ENCODE results near the gene PLCB2.

The PLCB2 gene

DNA sequence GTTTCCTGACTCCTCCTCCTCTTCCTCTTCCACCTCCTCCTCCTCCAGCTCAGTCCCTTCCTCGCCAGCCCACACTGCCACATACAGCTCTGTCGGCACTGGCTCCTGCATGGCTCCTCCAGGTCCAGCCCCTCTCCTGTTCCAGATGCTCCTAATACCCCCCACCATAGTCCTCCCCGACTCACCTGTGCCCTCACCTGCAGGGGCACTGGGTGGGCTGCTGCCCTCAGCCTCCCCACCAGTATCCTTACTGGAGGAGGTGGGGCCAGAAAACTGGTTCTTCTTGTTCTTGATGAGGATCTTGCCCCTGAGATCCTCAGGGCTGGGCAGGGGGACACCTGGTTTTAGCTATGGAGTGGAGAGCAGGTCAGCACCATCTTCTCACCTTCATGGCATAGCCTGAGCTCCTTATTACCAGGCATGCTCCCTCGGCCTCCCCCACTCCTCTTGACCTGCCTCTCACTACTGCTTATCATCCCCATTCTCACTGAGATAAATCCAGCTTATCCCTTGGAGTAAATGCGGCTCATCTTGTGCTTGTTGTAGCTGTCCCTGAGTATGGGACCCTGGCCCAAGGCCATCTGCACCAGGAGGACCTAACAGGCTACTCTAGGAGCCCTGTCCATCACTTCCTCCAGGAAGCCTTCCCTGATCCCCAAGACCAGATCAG, 11.0 kb downstream of the PLCB2 start:
- Histone ChIP-seq H3K9me3 (replicated peaks; ENCODE audit: low read length) (peaks cover 7% of the 10 kb centered on the region), H3K4me1 (ENCODE audit: control insufficient read depth, insufficient read depth, low read length) (no peaks in the 10 kb centered on the region), H3K9ac (ENCODE audit: low read depth, low read length) (no peak overlapping the region), H3K4me3 (ENCODE audit: low read length) (no peak overlapping the region), H3K27me3 (ENCODE audit: control insufficient read depth, insufficient read depth, low read length) (peaks cover 83% of the 10 kb centered on the region), H3K36me3 (ENCODE audit: insufficient read depth, low read length) (no peaks in the 10 kb centered on the region), H3K4me2 (ENCODE audit: low read length) (no peak overlapping the region)

DNA sequence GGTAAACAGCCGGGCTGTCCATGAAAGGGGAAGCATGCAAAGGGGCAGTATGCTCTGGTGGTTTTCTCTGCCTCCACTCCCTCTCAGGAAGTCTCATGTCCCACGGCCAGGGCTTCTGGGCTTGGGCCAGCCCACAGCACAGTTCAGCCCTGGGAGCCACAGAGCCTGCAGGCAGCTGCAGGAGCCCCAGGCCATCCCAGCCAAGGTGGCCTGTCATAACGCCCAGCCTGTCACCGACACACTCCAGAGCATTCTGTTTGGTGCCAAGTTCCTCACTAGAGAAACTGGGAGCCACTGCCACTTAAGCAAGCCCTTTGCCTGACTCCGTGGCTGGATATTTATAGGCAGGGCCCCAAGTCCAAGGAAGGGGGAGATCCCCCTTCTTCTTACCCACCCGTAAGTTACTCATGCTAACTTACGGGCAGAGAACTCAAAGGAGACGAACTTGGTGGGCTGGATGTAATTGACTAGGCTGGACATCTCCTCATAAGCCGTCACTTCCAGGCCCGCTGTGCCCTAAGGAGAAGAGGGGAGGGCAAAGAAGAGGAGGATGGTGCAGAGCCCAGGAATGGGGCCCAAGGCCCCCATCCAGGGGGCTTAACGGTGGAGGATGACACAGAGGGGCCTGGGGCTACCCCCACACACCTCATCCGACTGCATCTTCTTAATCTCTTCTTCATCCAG, 11.7 kb downstream of the PLCB2 start:
- Histone ChIP-seq H3K36me3 (ENCODE audit: insufficient read depth, low read length) (no peaks in the 10 kb centered on the region), H3K4me1 (ENCODE audit: control insufficient read depth, insufficient read depth, low read length) (peaks cover 5% of the 10 kb centered on the region), H3K4me2 (ENCODE audit: low read length) (no peak overlapping the region), H3K4me3 (ENCODE audit: low read length) (no peak overlapping the region), H3K9ac (ENCODE audit: low read depth, low read length) (no peak overlapping the region), H3K27me3 (ENCODE audit: control insufficient read depth, insufficient read depth, low read length) (peaks cover 84% of the 10 kb centered on the region), H3K9me3 (replicated peaks; ENCODE audit: low read length) (peaks cover 7% of the 10 kb centered on the region)

DNA sequence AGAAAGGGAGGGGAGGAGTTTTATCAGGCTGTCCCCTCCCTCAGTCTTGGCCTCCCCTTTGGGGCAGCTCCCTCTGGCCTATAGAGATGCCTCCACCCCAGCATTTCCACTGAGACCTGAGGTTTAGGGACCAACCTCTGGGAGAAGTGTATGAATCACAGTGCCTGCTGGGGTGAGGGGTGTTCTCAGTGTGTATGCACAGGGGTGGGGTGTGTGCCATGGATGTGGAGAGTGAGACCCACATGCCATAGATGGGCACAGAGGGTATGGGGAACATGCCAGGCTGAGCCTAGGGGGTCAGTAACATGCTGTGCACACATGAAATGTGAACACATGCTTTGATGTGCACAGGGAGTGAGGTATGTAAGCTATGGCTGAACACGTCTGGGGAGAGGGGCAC, 12.4 kb downstream of the PLCB2 start:
- no peak overlapping the region for H3K4me3 ChIP-seq (ENCODE audit: low read length)
- no peak overlapping the region for H3K9ac ChIP-seq (ENCODE audit: low read depth, low read length)
- H3K9me3 ChIP-seq (replicated peaks; ENCODE audit: low read length) = peaks cover 2% of the 10 kb centered on the region
- peaks cover 7% of the 10 kb centered on the region for H3K4me1 ChIP-seq (ENCODE audit: control insufficient read depth, insufficient read depth, low read length)
- peaks cover 82% of the 10 kb centered on the region for H3K27me3 ChIP-seq (ENCODE audit: control insufficient read depth, insufficient read depth, low read length)
- no peak overlapping the region for H3K4me2 ChIP-seq (ENCODE audit: low read length)
- no peaks in the 10 kb centered on the region for H3K36me3 ChIP-seq (ENCODE audit: insufficient read depth, low read length)

DNA sequence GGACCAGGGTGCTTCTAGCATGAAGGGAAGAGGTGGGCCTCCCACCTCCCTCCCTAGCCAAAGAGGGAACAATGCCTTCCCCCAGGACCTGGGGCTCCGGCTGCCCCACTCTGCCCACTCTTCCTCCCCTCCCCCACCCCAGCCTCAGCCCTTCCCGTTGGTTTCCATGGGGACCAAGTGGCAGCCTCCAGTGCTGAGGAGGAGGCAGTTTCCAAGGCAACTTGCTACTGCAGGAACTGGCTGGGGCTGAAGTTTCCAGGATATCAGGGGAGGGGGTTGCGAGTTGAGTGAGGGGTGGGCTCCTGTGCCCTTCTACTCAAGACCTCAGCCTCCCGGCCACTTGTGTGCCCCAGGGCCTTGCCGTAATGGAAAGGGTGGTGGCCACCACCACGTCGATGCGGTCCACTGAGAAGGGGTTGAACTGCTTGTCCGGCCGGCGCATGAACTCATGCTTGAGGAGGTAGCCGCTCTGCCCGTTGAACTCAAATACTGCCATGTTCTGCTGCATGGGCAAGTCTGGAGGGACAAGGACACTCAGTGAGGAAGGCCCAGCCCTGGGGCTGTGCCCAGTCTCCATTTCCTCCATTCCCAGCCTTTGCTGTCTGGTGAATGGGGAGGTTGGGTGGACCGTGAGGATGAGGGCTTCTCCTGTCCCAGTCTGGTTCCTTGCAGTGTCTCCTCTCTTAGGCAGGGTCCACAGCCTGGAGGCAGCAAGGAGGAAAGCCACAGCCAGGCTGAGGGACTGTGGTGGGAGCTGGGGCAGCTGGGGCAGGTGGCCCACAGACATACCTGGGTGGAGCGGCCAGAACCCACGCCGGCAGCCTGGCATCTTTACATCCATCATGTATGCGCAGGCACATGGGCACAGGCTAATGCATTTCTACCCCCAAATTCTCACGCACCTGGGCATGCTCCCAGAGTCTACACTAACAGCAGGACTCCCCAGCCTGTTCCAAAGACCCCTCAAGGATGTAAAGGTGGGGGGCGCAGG, 13.5 kb downstream of the PLCB2 start:
- H3K4me1 ChIP-seq (ENCODE audit: control insufficient read depth, insufficient read depth, low read length) = peaks cover 7% of the 10 kb centered on the region
- H3K27me3 ChIP-seq (ENCODE audit: control insufficient read depth, insufficient read depth, low read length) = peaks cover 90% of the 10 kb centered on the region
- H3K9ac ChIP-seq (ENCODE audit: low read depth, low read length) = no peak overlapping the region
- no peak overlapping the region for H3K4me2 ChIP-seq (ENCODE audit: low read length)
- H3K36me3 ChIP-seq (ENCODE audit: insufficient read depth, low read length) = no peaks in the 10 kb centered on the region
- no peaks in the 10 kb centered on the region for H3K9me3 ChIP-seq (replicated peaks; ENCODE audit: low read length)
- no peak overlapping the region for H3K4me3 ChIP-seq (ENCODE audit: low read length)

DNA sequence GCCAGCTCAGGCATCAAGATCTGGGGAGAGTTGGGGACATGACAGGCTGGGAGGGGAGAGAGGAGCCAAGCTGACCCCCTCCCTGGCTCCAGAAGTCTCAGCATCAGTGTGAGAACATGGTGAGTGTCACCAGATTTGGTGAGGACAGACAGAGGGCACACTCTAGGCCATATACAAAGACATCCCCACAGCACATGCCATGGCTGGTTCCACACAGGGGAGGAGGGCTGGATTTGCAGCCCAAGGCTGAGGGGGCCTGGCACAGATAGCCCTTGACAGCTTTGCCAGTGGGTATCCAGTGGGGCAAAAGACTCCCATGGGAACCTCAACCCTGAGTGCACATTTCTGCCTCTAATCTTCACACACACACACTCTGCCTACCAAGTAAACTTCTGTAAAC, 14.7 kb downstream of the PLCB2 start:
- Histone ChIP-seq H3K9ac (ENCODE audit: low read depth, low read length) (no peak overlapping the region), H3K9me3 (replicated peaks; ENCODE audit: low read length) (no peaks in the 10 kb centered on the region), H3K27me3 (ENCODE audit: control insufficient read depth, insufficient read depth, low read length) (peaks cover 89% of the 10 kb centered on the region), H3K4me1 (ENCODE audit: control insufficient read depth, insufficient read depth, low read length) (peaks cover 7% of the 10 kb centered on the region), H3K4me3 (ENCODE audit: low read length) (no peak overlapping the region), H3K36me3 (ENCODE audit: insufficient read depth, low read length) (no peaks in the 10 kb centered on the region), H3K4me2 (ENCODE audit: low read length) (no peak overlapping the region)

DNA sequence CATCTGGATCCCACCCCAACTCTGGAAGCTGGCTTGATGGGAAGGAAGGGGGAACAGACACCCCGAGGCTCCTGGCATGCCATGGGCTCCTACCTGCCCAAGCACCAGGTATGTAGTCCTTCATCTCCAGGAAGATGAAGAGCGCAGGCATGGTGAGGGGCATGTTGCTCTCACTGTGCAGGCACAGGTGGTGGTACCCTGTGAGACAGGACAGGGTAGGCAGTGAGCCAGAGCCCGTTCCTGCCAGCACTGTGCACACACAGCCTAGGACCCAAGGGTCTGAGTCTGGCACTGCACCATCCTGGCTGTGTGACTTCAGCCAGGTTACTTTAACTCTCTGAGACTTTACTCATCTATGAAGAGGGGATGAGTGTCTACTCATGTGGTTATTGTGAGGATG, 15.5 kb downstream of the PLCB2 start:
- H3K36me3 ChIP-seq (ENCODE audit: insufficient read depth, low read length) = no peaks in the 10 kb centered on the region
- H3K9ac ChIP-seq (ENCODE audit: low read depth, low read length) = no peak overlapping the region
- H3K4me3 ChIP-seq (ENCODE audit: low read length) = no peak overlapping the region
- H3K9me3 ChIP-seq (replicated peaks; ENCODE audit: low read length) = no peaks in the 10 kb centered on the region
- H3K27me3 ChIP-seq (ENCODE audit: control insufficient read depth, insufficient read depth, low read length) = peaks cover 89% of the 10 kb centered on the region
- no peak overlapping the region for H3K4me2 ChIP-seq (ENCODE audit: low read length)
- H3K4me1 ChIP-seq (ENCODE audit: control insufficient read depth, insufficient read depth, low read length) = peaks cover 7% of the 10 kb centered on the region

DNA sequence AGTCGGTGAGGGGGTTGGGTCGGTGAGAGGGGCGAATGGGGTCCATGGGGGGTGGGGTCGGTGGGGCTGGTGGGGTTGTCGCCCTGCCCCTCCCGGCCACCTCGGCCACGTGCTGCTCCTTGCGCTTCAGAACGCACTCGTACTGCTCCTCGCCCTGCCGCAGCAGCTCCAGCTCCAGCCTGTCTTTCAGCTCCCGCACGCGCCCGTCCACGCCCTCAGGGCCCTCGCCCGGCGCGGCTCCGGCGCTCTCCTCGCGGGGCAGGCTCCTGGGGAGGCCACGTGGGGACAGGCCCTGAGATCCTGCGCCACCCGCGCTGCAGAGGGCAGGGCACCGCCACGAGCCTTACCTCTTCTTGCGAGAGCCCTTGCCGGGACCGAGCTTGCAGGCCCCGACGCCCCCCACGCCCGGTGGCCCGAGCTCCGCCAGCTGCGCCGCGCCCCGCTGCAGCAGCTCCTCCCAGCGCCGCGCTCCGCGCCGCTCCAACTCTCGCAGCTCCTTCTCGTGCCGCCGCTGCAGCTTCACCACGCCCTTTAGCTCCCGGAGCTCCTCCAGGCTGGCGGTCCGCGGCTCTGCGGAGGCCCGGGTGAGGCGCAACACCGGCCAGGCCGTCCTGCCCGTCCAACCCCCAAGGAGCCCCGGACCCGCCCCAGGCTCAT, 16.7 kb downstream of the PLCB2 start:
- Histone ChIP-seq H3K9me3 (replicated peaks; ENCODE audit: low read length) (no peaks in the 10 kb centered on the region), H3K36me3 (ENCODE audit: insufficient read depth, low read length) (no peaks in the 10 kb centered on the region), H3K9ac (ENCODE audit: low read depth, low read length) (no peak overlapping the region), H3K4me2 (ENCODE audit: low read length) (peak overlapping the region; percentile 88), H3K27me3 (ENCODE audit: control insufficient read depth, insufficient read depth, low read length) (peaks cover 84% of the 10 kb centered on the region), H3K4me3 (ENCODE audit: low read length) (peak overlapping the region; percentile 65), H3K4me1 (ENCODE audit: control insufficient read depth, insufficient read depth, low read length) (peaks cover 7% of the 10 kb centered on the region)

DNA sequence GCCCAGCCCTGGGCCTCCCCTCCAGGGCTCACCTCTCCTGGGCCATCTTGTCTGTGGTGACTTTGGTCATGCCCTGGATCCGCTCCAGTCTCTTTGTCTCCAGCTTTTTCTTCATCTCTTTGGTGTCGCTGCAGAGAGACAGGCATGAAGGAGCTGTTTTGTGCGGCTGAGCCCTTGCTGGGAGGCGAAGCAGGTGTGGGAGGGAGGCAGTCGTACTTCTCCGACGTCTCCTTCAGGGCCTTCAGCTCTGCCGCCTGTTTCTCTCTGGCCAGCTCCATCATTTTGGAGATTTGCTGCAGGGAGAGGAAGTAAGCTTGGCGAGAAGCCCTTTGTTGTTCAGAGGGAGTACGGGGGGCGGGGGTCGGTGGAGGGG, 17.2 kb downstream of the PLCB2 start:
- H3K36me3 ChIP-seq (ENCODE audit: insufficient read depth, low read length) = no peaks in the 10 kb centered on the region

DNA sequence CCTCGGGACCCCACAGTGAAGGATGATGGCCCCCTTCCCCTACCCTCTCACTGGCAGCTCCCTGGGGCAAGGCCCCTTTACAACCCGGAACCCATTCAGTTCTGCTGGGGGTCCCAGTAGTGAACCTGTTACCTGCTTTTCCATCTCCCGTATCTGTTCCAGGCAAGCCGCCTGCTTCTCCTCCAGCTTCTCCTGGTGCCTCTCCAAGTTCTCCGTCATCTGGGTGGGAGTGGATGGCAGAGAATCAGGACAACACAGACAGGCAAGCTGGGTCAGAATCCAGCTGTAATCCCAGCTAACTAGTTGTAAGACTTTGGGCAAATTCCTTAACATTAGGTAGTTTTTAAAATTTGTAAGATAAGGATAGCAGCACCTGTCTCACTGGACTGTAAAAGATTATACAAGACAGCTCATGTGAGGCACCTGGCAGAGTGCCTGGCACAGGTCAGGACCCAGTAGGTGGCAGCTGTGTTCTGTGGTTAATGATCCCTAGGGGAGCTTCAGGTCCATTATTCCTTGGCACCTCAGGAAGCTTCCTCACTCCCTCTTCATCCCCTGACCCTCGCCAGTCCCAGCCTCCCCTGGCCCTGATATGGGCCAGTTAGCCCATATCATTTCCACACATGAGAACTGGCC, 18.5 kb downstream of the PLCB2 start:
- H3K4me2 ChIP-seq (ENCODE audit: low read length) = no peak overlapping the region
- peaks cover 7% of the 10 kb centered on the region for H3K4me1 ChIP-seq (ENCODE audit: control insufficient read depth, insufficient read depth, low read length)
- H3K9ac ChIP-seq (ENCODE audit: low read depth, low read length) = no peak overlapping the region
- no peaks in the 10 kb centered on the region for H3K36me3 ChIP-seq (ENCODE audit: insufficient read depth, low read length)
- no peaks in the 10 kb centered on the region for H3K9me3 ChIP-seq (replicated peaks; ENCODE audit: low read length)
- H3K27me3 ChIP-seq (ENCODE audit: control insufficient read depth, insufficient read depth, low read length) = peaks cover 77% of the 10 kb centered on the region
- no peak overlapping the region for H3K4me3 ChIP-seq (ENCODE audit: low read length)

More for the DNA sequence above, 17.2 kb downstream of the PLCB2 start:
- peaks cover 84% of the 10 kb centered on the region for H3K27me3 ChIP-seq (ENCODE audit: control insufficient read depth, insufficient read depth, low read length)
- peaks cover 7% of the 10 kb centered on the region for H3K4me1 ChIP-seq (ENCODE audit: control insufficient read depth, insufficient read depth, low read length)
- H3K4me3 ChIP-seq (ENCODE audit: low read length) = no peak overlapping the region
- H3K9ac ChIP-seq (ENCODE audit: low read depth, low read length) = no peak overlapping the region
- no peaks in the 10 kb centered on the region for H3K9me3 ChIP-seq (replicated peaks; ENCODE audit: low read length)
- H3K4me2 ChIP-seq (ENCODE audit: low read length) = no peak overlapping the region

DNA sequence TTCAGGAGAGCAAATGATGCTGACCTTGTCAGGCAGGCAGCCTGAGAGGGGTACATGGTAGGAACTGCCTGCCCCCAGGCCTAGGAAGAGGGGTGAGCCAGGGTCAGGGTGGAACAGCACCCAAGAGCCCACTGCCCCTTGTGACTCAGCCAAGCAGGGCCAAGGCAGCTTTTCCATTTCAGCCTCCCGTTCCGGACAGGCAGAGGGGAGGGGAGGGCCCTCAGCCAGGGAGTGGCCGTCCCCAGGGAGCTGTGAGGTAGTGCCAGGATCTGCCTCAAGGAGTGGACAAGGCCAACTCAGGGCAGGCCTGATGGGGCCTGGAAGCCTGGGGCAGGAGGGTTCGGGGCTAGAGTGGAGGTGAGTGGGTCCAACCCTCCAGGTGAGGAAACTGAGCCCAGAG, 19.8 kb downstream of the PLCB2 start:
- H3K4me3 ChIP-seq (ENCODE audit: low read length) = no peak overlapping the region
- no peaks in the 10 kb centered on the region for H3K36me3 ChIP-seq (ENCODE audit: insufficient read depth, low read length)
- H3K4me1 ChIP-seq (ENCODE audit: control insufficient read depth, insufficient read depth, low read length) = peaks cover 8% of the 10 kb centered on the region
- H3K9me3 ChIP-seq (replicated peaks; ENCODE audit: low read length) = no peaks in the 10 kb centered on the region
- H3K27me3 ChIP-seq (ENCODE audit: control insufficient read depth, insufficient read depth, low read length) = peaks cover 77% of the 10 kb centered on the region
- no peak overlapping the region for H3K4me2 ChIP-seq (ENCODE audit: low read length)
- H3K9ac ChIP-seq (ENCODE audit: low read depth, low read length) = no peak overlapping the region

DNA sequence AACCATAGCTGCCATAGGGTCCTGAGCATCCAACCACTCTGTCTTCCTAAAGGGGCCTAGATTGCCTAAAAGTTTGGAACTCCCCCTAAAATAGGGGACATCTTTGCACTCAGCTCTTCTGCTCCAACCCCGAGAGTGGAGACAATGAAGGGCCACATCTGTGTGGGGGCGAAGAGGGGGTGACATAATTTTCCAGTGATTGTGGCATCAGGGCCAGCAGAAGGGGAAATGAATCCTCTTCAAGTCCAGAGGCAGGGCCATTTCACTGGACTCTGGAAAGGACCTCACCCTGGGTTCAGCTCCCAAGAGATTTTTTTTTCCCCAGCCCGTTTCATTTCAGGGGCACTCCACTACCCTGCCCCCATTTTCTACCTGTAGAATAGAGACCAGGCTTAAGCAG, 20.2 kb downstream of the PLCB2 start:
- peaks cover 78% of the 10 kb centered on the region for H3K27me3 ChIP-seq (ENCODE audit: control insufficient read depth, insufficient read depth, low read length)
- no peak overlapping the region for H3K4me3 ChIP-seq (ENCODE audit: low read length)

More for the DNA sequence above, 20.2 kb downstream of the PLCB2 start:
- H3K4me2 ChIP-seq (ENCODE audit: low read length) = no peak overlapping the region
- H3K9me3 ChIP-seq (replicated peaks; ENCODE audit: low read length) = no peaks in the 10 kb centered on the region
- H3K4me1 ChIP-seq (ENCODE audit: control insufficient read depth, insufficient read depth, low read length) = peaks cover 13% of the 10 kb centered on the region
- no peaks in the 10 kb centered on the region for H3K36me3 ChIP-seq (ENCODE audit: insufficient read depth, low read length)
- H3K9ac ChIP-seq (ENCODE audit: low read depth, low read length) = no peak overlapping the region

Measured in skeletal muscle satellite cell (primary cell).